KG1 (cell line): Measurements from ENCODE around the gene ZNF254.
"Not testable (repeated sequence)": the region's sequence is repeated elsewhere in the genome, so short reads cannot be mapped to it uniquely, and the experiment has no call there.

Source experiments
- DNase-seq: peaks from one replicate; lab custom pipeline; 2025; lab: John Stamatoyannopoulos, UW

Gene ZNF254

GRCh38 chr19:24072720-24073119, 14.3 kb upstream of the ZNF254 start:
- no peak for DNase-seq

DNA sequence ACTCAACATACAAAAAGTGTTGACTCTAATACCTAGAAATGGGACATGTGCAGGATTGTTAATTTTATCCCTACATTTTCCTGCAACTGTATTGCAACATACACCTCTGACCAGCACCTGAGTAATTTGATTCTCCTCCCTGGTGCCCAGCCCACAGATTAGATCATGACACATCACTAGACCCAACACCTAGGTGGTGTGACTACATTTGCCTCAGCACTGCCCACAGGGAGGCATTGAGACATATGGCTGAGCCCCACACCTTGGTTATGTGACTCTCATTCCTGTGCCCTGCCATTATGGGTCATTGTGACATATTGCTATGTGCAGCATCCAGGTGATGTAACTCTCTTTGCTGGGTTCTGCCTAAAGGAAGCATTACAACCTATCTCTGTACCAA, 13.2 kb upstream of the ZNF254 start:
- no peak for DNase-seq

GRCh38 chr19:24074720-24075454, 12.1 kb upstream of the ZNF254 start:
- no peak for DNase-seq

DNA sequence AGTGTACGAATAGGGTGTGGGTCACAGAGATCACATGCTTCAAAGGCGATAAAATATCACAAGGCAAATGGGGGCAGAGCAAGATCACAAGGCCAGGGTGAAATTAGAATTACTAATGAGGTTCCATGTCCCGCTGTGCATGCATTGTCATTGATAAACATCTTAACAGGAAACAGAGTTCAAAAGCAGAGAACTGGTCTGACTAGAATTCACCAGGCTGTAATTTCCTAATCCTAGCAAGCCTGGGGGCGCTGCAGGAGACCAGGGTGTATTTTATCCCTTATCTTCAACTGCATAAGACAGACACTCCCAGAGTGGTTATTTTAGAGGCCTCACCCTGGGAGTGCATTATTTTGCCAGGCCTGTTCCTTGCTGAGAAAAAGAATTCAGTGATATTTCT, 11.5 kb upstream of the ZNF254 start:
- not testable (repeated sequence) for DNase-seq

GRCh38 chr19:24078680-24079079, 8.3 kb upstream of the ZNF254 start:
- no peak for DNase-seq

DNA sequence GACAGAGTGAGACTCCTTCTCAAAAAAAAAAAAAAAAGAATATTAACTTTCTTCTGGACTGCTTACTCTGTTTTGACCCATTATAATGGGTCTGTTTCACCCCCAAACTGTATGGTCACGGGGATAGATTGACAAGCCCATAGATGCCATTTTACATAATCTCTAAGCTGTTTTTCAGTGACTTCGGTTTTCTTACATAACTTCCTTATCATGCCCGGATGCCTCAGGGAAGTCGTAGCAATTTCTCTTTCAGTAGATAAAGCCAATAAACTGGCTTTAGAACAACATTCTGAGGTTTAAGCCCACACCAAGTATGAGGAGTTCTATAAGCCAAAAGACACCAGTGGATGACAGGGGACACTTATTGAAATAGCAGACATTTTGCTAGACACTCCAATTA, 5.9 kb upstream of the ZNF254 start:
- DNase-seq, result no peak

DNA sequence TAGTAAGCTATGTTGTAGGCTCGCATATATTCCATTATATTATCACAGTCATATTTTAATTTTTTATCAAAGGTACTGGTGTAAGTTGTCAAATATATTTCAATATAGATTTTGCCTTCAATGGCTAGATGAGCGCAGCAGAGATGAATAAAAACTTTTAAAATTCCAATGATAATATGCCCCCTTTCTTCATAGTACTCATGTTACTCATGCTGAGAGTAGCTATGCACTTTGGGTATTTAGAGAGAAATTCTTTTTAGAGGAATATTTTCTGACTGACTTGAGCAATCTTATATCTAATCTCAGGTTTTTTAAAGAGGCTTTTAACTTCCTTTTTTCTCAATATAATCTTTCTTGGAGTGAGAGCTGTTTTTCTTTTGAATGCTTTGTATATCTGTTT, 11.4 kb downstream of the ZNF254 start:
- no peak for DNase-seq

- DNase-seq, result no peak
Measured at GRCh38 chr19:24099829-24100228, 12.8 kb downstream of the ZNF254 start.

GRCh38 chr19:24100597-24100996, 13.6 kb downstream of the ZNF254 start:
- not testable (repeated sequence) for DNase-seq

DNA sequence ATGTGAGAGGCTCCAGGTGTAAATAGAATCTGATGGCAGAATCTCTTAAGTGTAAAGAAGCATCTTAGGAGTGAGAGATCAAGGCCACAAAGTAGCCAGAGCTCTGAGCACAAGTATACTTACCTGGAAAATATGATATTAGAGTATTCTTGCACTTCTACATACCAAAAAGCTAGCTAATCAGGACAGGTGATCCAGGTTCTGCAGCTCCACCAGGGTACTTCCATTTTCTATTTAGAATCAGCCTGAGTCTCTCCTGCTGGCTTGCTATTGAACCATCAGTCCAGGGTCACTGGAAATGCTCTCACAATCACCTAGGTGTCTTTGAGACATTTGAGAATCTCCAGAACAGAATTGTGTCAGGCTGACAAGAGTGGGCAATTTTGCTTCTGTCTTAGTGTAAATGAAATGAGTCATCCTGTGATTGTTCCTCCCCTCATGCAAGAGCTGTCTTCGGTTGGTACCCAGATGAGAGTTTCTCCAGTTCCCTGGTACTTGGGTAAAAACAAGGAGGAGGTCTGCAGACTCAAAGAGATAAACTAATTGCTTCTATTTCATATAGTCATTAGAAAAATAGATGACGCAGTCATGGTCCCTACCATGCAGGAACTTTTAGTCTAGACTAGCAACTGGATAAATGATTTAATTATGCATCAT, 14.6 kb downstream of the ZNF254 start:
- DNase-seq, result no peak

GRCh38 chr19:24127601-24128000, 40.6 kb downstream of the ZNF254 start:
- no peak for DNase-seq

GRCh38 chr19:24140099-24140498, 53.1 kb downstream of the ZNF254 start:
- no peak for DNase-seq

DNA sequence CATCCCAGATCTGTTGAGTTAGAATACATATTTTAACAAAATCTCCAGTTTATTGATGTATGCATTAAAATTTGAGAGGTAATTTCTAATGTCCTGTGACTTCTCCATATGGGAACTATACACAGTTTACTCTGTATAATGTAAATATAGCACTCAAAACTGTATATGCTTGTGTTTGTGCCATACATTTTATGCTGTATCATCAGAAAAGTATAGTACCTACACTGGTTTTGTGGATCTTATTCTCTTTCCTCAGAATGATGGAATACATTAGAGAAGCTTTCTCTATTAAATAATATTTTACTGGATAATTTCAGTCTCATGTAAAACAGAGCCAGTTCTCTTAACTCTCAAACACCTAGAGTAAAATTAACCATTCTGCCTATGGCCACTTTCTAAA, 53.6 kb downstream of the ZNF254 start:
- no peak for DNase-seq

GRCh38 chr19:24141612-24142011, 54.6 kb downstream of the ZNF254 start:
- no peak for DNase-seq

DNA sequence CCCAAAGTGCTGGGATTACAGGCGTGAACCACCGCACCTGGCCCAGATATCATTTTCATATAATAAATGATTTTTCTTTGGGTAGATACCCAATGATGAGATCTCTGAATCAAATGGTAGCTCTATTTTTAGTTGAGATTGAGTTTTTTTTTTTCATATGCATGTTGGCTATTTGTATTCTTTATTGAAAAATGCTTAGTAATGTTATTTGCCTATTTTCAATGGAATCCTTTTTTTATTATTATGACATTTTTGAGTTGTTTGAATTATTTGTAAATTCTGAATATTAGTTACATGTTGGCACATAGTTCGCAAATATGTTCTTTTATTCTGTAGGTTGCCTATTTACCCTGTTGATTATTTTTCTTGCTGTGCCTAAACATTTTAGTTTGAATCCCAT, 55.8 kb downstream of the ZNF254 start:
- DNase-seq, result no peak

DNA sequence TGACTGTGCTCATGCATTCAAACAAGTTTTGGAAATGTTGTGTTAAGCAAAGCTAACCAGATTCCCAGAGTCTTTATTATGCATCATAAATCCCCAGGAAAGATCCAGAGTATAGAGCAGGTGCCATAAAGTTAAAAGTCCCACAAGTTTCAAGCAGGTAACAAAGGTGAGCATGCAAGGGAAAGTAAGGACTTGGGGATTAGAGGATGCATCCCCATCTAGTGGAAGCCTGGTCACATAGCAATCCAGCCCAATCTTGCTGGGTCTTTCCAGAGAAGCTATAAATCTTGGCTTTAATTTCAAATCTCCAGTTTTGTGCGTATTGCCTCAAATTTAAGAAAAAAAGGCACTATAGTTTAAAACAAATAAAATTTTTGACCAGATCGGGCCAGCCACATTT, 72.7 kb downstream of the ZNF254 start:
- no peak for DNase-seq

DNA sequence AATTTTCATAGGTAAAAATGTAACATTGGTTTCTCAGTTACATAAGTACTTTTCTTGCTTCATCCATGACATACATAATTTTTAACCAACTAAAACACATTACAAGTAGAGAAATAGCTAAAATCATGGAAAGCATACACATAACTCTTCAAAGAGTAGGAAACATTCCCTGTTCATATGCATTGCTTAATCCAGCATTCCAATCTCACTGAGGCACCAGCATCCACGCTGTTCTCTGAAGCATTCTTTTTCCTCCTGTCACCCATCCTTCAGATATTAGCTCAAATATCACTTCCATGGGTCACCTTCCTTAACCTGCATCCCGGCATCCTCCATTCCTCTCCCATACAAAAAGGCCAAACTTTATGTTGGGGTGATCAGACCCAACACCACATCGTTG, 79.1 kb downstream of the ZNF254 start:
- DNase-seq, result no peak

DNA sequence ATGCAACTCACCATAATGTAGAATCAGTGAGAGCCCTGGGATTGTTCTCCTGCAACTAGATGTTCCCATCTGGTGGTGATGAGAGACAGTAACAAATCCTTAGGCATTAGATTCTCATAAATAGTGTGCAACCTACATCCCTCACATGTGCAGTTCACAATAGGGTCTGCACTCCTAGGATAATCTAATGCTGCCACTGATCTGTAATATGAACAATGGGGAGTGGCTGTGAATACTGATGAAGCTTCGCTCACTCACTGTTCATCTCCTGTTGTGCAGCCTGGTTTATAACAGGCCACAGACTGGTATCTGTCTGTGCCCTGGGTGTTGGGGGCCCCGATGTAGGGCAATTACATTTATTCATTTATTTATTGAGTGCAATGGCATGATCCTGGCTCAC, 86.9 kb downstream of the ZNF254 start:
- DNase-seq, result no peak

DNA sequence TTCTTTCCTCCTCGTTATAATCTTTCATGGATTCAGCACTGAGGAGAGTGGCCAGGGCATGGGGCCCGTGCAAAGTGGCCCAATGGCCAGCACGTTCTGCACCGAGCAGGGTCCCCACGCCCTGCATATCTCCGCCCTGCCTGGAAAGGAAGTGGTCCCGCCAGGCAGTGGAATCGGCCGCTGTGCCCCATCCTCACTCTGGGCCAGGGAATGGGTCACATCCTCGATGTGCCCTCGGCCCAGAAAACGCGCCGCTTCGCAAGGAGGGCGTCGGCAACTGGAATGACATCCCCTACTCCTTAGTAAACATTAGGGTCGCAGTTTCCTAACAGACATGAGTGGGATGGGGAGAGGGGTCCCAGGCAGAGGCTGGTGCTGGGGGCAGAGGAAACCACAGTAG, 90.7 kb downstream of the ZNF254 start:
- no peak for DNase-seq

GRCh38 chr19:24178207-24178606, 91.2 kb downstream of the ZNF254 start:
- no peak for DNase-seq
